Gastrocnemius medialis (tissue), 4 donors: ENCODE results near the gene CRAMP1. TPM values are rescaled to one million over a fixed set of nuclear protein-coding genes. Genes with fewer than 3 reads are reported as not detected.

Source experiments
- ATAC-seq, 2 donors: fragments of 150-250 bp; one replicate each; pipeline ENCODE4 v1.9.1; 2016
- DNase-seq, 2 donors: peaks; one replicate each; pipeline ENCODE4 v3.0.0-alpha.2; 2019
- H3K27ac ChIP-seq, 4 donors: fragments of 200-600 bp; sonication (generic); 1 replicate in 1 of 4; 2 replicates in 3 of 4; pipeline ENCODE4 v1.5.1; 2016 to 2018; ENCODE audit warnings: mild to moderate bottlenecking in 2 of 4, moderate library complexity in 1 of 4
- H3K27me3 ChIP-seq, 3 donors: fragments of 200-600 bp; sonication (generic) in 2 of 3; 1 replicate in 1 of 3; 2 replicates in 2 of 3; pipeline versions ENCODE4 v1.5.1 to v1.6.0; 2016 to 2019; ENCODE audit warnings: mild to moderate bottlenecking in 1 of 3, moderate library complexity in 1 of 3
- H3K36me3 ChIP-seq, 2 donors: fragments of 200-600 bp; sonication (generic) in 1 of 2; one replicate each; pipeline ENCODE4 v1.5.1; 2017 to 2018
- H3K4me1 ChIP-seq, 2 donors: fragments of 200-600 bp; sonication (generic) in 1 of 2; one replicate each; pipeline ENCODE4 v1.5.1; 2016 to 2017; ENCODE audit warnings: mild to moderate bottlenecking in 2 of 2
- H3K4me3 ChIP-seq, 4 donors: fragments of 200-600 bp; sonication (generic) in 3 of 4; 1 replicate in 1 of 4; 2 replicates in 3 of 4; pipeline ENCODE4 v1.5.1; 2016 to 2019; ENCODE audit warnings: mild to moderate bottlenecking in 2 of 4
- H3K9me3 ChIP-seq, 3 donors: fragments of 200-600 bp; sonication (generic) in 2 of 3; 1 replicate in 1 of 3; 2 replicates in 2 of 3; pipeline ENCODE4 v1.5.1; 2016 to 2019
- POLR2A ChIP-seq, 2 donors: fragments of 450-650 bp; IDR thresholded peaks; one replicate each; pipeline ENCODE4 v1.6.1; 2017; ENCODE audit warnings: antibody characterized with exemption in 2 of 2, mild to moderate bottlenecking in 2 of 2, moderate library complexity in 2 of 2
- in situ Hi-C, 4 donors: fragments of 200-750 bp; cut with MboI; loops; one replicate each; pipeline versions ENCODE4 v1.15.0 to v1.8.0; 2017; ENCODE audit warnings: low sequenced_read_pairs in 4 of 4
- intact Hi-C: fragments of 100-400 bp; cut with DNase I; formaldehyde crosslinking; loops from one replicate; pipeline ENCODE4 v1.15.1; 2023; ENCODE audit warnings: low total_unique reads
- total RNA-seq, 4 donors: library from RNA; depleted of rRNA; stranded (reverse); fragments of >200 nt; gene quantifications; one replicate each; pipeline versions ENCODE4 v1.1.0 to v1.2.3, GENCODE V29; 2016
- TF ChIP-seq, protein P1 (sequence below), 5 experiments: fragments of 450-650 bp in 3 of 5; fragments of 200-600 bp in 2 of 5; sonication (generic) in 2 of 5; IDR thresholded peaks in 4 of 5; conservative IDR thresholded peaks in 1 of 5; 1 replicate in 4 of 5; 2 replicates in 1 of 5; pipeline ENCODE4 v1.5.1; 2016 to 2019; ENCODE audit warnings: antibody characterized with exemption in 5 of 5, mild to moderate bottlenecking in 3 of 5, moderate library complexity in 3 of 5

CRAMP1 gene
- total RNA-seq, 4 donors from 2014 or later, result 7.0 to 10.7 (median 8.7) TPM

DNA sequence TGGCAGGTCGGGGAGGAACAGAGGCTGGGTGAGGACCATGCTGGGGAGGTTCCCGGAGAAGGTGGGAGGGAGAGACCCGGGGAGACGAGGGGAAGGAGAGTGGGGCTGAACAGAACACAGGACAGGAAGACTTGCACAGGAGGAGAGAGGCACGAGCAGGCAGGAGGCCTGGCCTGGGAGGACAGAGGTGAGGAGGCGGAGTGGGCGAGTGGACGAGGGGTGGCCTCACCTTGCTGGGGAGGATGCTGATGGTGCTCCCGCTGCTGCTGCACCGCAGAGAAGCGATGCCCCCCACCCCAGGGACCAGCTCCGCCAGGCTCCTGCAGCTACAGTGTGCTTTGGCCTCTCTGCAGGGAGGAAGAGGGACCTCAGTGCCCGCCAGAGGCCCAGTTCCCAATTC lies 44.2 kb upstream of the CRAMP1 start:
- intact Hi-C loops, result no loop called here
- no peaks in the 10 kb centered on the region for H3K36me3 ChIP-seq
- TF ChIP-seq, protein P1, sequence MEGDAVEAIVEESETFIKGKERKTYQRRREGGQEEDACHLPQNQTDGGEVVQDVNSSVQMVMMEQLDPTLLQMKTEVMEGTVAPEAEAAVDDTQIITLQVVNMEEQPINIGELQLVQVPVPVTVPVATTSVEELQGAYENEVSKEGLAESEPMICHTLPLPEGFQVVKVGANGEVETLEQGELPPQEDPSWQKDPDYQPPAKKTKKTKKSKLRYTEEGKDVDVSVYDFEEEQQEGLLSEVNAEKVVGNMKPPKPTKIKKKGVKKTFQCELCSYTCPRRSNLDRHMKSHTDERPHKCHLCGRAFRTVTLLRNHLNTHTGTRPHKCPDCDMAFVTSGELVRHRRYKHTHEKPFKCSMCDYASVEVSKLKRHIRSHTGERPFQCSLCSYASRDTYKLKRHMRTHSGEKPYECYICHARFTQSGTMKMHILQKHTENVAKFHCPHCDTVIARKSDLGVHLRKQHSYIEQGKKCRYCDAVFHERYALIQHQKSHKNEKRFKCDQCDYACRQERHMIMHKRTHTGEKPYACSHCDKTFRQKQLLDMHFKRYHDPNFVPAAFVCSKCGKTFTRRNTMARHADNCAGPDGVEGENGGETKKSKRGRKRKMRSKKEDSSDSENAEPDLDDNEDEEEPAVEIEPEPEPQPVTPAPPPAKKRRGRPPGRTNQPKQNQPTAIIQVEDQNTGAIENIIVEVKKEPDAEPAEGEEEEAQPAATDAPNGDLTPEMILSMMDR (IDR thresholded peaks at IDR 0.05 in 4 of 5, conservative IDR thresholded peaks at IDR 0.05 in 1 of 5), result no peak
- no peak for TF ChIP-seq POLR2A (IDR thresholded peaks at IDR 0.05)

DNA sequence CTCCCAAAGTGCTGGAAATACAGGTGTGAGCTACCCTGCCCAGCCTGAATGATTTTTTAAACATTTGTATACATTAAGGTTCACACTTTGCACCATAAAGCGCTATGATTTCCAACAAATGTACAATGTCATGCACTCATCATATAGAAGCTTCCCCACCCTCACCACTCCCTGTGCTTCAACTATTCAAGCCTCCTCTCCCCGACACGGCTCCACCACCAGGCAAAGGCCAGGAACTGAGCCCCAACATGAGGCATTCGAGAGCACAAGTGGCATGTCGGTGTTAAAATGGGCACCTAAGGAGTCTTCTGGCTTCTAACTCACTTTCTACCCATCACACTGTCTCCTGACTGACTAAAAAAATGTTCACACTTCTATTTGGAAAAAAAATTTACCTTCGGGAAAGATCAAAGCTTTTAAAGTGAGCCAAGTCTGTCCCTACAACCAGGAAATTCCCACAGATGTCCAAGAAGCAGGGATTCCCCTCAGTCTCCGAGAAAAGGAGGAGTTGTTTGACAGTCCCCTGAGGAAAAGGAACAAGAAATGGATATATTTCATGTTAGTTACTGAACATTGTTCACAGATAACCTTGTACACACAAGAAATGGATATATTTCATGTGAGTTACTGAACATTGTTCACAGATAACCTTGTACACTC lies 41.0 kb upstream of the CRAMP1 start:
- no peak for ATAC-seq
- no peak for TF ChIP-seq POLR2A (IDR thresholded peaks at IDR 0.05)
- TF ChIP-seq, protein P1 (IDR thresholded peaks at IDR 0.05 in 4 of 5, conservative IDR thresholded peaks at IDR 0.05 in 1 of 5), result no peak
- intact Hi-C loops, result no loop called here
- no peak overlapping the region for H3K27ac ChIP-seq
- no peaks in the 10 kb centered on the region for H3K9me3 ChIP-seq
- no peaks in the 10 kb centered on the region for H3K36me3 ChIP-seq
- no peak overlapping the region for H3K4me3 ChIP-seq
- no peaks in the 10 kb centered on the region for H3K4me1 ChIP-seq
- no peaks in the 10 kb centered on the region for H3K27me3 ChIP-seq
- no peak for DNase-seq
- in situ Hi-C loops, result no loop called here

More for the DNA sequence above, 44.2 kb upstream of the CRAMP1 start:
- H3K27me3 ChIP-seq, result no peaks in the 10 kb centered on the region
- H3K27ac ChIP-seq, result no peak overlapping the region
- H3K4me1 ChIP-seq, result no peaks in the 10 kb centered on the region
- no peak for ATAC-seq
- no peak overlapping the region for H3K4me3 ChIP-seq
- in situ Hi-C loops, result no loop called here
- H3K9me3 ChIP-seq, result no peaks in the 10 kb centered on the region
- DNase-seq, result no peak

DNA sequence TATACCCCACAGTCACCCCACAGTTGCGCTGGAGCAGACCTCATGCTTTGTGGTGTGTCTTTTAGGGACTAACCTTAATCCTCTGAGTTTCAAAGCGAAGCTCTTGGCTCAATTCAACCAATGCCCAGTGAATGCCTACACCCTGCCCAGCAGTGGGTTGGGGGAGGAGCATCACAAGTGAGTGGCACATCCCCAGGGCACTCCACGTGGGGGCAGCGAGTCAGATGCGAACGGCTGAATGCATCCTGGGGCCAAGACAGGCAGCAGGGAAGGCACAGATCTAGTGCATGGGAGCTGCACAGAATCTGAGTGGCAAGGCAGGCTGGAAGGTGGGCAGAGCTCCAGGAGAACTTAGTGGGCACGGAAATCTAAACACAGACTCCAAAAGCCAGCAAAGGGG lies 39.5 kb upstream of the CRAMP1 start:
- TF ChIP-seq, protein P1 (IDR thresholded peaks at IDR 0.05 in 4 of 5, conservative IDR thresholded peaks at IDR 0.05 in 1 of 5), result no peak
- TF ChIP-seq POLR2A (IDR thresholded peaks at IDR 0.05), result no peak
- ATAC-seq (no peak), DNase-seq (no peak)
- H3K4me3 ChIP-seq, result no peak overlapping the region
- no peaks in the 10 kb centered on the region for H3K4me1 ChIP-seq
- intact Hi-C loops, result no loop called here
- no peak overlapping the region for H3K27ac ChIP-seq
- H3K9me3 ChIP-seq, result no peaks in the 10 kb centered on the region
- H3K36me3 ChIP-seq, result no peaks in the 10 kb centered on the region
- in situ Hi-C loops, result no loop called here
- H3K27me3 ChIP-seq, result no peaks in the 10 kb centered on the region

DNA sequence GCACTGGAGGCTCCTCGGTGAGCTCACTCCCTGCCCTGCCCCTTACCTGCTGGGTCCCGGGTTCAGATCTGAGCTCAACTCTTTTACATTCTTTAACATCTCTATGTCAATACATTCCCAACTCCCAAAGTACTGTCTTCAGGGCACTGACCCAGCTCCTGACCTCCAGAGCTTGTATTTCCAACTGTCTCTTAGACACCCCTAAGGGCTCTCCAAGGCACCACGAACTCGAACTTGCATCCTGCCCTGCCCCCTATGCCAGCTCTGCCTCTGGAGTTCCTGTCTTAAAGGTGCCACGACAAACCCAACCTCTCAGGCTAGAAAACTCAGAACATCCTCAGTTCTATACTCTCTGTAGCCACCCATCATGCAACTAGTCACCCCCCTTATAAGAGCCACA lies 38.9 kb upstream of the CRAMP1 start:
- H3K27me3 ChIP-seq, result no peaks in the 10 kb centered on the region
- H3K9me3 ChIP-seq, result no peaks in the 10 kb centered on the region
- ATAC-seq (no peak), DNase-seq (no peak)
- in situ Hi-C loops (no loop called here), intact Hi-C loops (no loop called here)
- H3K27ac ChIP-seq, result no peak overlapping the region
- H3K36me3 ChIP-seq, result no peaks in the 10 kb centered on the region
- TF ChIP-seq, protein P1 (IDR thresholded peaks at IDR 0.05 in 4 of 5, conservative IDR thresholded peaks at IDR 0.05 in 1 of 5), result no peak
- TF ChIP-seq POLR2A (IDR thresholded peaks at IDR 0.05), result no peak
- no peaks in the 10 kb centered on the region for H3K4me1 ChIP-seq
- H3K4me3 ChIP-seq, result no peak overlapping the region

DNA sequence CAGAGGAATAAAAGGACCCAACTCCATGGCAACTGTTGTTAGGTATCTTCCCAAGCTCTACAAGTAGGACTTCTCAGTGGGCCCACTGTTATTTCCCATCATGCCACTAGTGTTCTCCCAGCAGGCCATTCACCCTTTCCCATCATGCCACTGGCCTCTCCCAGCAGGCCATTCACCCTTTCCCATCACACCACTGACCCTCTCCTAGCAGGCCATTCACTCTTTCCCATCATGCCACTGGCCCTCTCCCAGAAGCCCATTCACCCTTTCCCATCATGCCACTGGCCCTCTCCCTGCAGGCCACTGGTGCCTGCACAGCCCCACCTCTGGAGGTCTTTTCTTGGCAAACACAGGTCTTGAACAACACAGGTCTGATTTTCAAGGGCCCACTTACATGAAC lies 36.6 kb upstream of the CRAMP1 start:
- intact Hi-C loops, result no loop called here
- ATAC-seq, result no peak
- in situ Hi-C loops, result no loop called here

More for the DNA sequence above, 36.6 kb upstream of the CRAMP1 start:
- Histone ChIP-seq H3K4me3 (no peak overlapping the region), H3K9me3 (no peaks in the 10 kb centered on the region), H3K36me3 (no peaks in the 10 kb centered on the region), H3K27me3 (no peaks in the 10 kb centered on the region), H3K27ac (no peak overlapping the region), H3K4me1 (no peaks in the 10 kb centered on the region)
- TF ChIP-seq, protein P1 (IDR thresholded peaks at IDR 0.05 in 4 of 5, conservative IDR thresholded peaks at IDR 0.05 in 1 of 5), result no peak
- TF ChIP-seq POLR2A (IDR thresholded peaks at IDR 0.05), result no peak
- DNase-seq, result no peak
